Breast epithelium (tissue), 3 donors: ENCODE measurements around the gene POLN.

ENCODE experiments used
- CTCF ChIP-seq, 3 donors: fragments of 450-650 bp; IDR thresholded peaks; one replicate each; pipeline ENCODE4 v1.5.1; 2016 to 2017; ENCODE audit warnings: antibody characterized with exemption in 3 of 3, mild to moderate bottlenecking in 3 of 3, moderate library complexity in 3 of 3
- POLR2A ChIP-seq: fragments of 450-650 bp; IDR thresholded peaks from one replicate; pipeline ENCODE4 v1.6.1; 2016; ENCODE audit warnings: antibody characterized with exemption, mild to moderate bottlenecking, moderate library complexity
- POLR2AphosphoS5 ChIP-seq, 3 donors: sonication (generic); formaldehyde crosslinking; IDR thresholded peaks; one replicate each; pipeline ENCODE4 v1.6.1; 2017; ENCODE audit warnings: antibody characterized with exemption in 3 of 3

GRCh38 chr4:2057382-2058065 is 184.4 kb downstream of the POLN start:
- no peak for TF ChIP-seq CTCF (IDR thresholded peaks at IDR 0.05)
- no peak for TF ChIP-seq POLR2A
- no peak for TF ChIP-seq POLR2AphosphoS5 (IDR thresholded peaks at IDR 0.05)
